Measurements from ENCODE around the gene MEIS1. TPM values are rescaled to one million over a fixed set of nuclear protein-coding genes. Genes with fewer than 3 reads are reported as not detected.

Gene MEIS1
- total and polyA plus RNA-seq, 2 donors (not counting 3 experiments of a cell fraction or from before 2014, with no cell fraction given): 10.0 to 26.5 TPM

- Histone ChIP-seq H2AFZ (ENCODE audit: low read depth, low read length) (no peak overlapping the region), H3K4me1 (ENCODE audit: control insufficient read depth, extremely low read depth, insufficient read depth, low read length) (no peaks in the 10 kb centered on the region), H3K4me2 (ENCODE audit: insufficient read depth, low read length) (no peak overlapping the region), H3K9me3 (replicated peaks; ENCODE audit: control insufficient read depth, insufficient read depth, low read length) (no peaks in the 10 kb centered on the region), H4K20me1 (replicated peaks; ENCODE audit: control insufficient read depth, extremely low read depth, insufficient read depth, low read length) (no peaks in the 10 kb centered on the region), H3K36me3 (ENCODE audit: control insufficient read depth in 2 of 2, extremely low read depth in 1 of 2, insufficient read depth in 2 of 2, low read length in 2 of 2) (no peaks in the 10 kb centered on the region), H3K27me3 (ENCODE audit: control insufficient read depth in 2 of 2, insufficient read depth in 2 of 2, low read length in 2 of 2) (no peaks in the 10 kb centered on the region), H3K9me1 (replicated peaks; ENCODE audit: control insufficient read depth, extremely low read depth, insufficient read depth, low read length) (no peaks in the 10 kb centered on the region), H3K4me3 (replicated peaks in 1 of 3; ENCODE audit: insufficient read depth in 1 of 3, low read depth in 1 of 3, low read length in 3 of 3) (no peak overlapping the region), H3K79me2 (ENCODE audit: control insufficient read depth, insufficient read depth, low read length) (no peaks in the 10 kb centered on the region), H3K27ac (ENCODE audit: insufficient read depth, low read depth, low read length) (no peak overlapping the region), H3K9ac (replicated peaks; ENCODE audit: extremely low read depth, insufficient read depth, low read length) (no peak overlapping the region)
- POLR2A ChIA-PET: no interaction called here
- CTCF ChIA-PET: no interaction called here
- intact Hi-C loops (cut with micrococcal nuclease) (no loop called here), dilution Hi-C loops (cut with MboI; ENCODE audit: extremely low pct_ligation_motif_present, low sequenced_read_pairs) (no loop called here)
- TF ChIP-seq CTCF (IDR thresholded peaks at IDR 0.05; ENCODE audit: extremely low read depth in 1 of 2, insufficient read depth in 1 of 2, low read depth in 1 of 2, low read length in 2 of 2): no peak
- TF ChIP-seq POLR2A (IDR thresholded peaks at IDR 0.05; ENCODE audit: low read depth, low read length): no peak
- DNase-seq (ENCODE audit: low read depth, low spot score) (no peak), FAIRE-seq (no peak)
- BruUV-seq (replicated peaks): no TSS peak
Observed at GRCh38 chr2:66390152-66390551, 44.8 kb upstream of the MEIS1 start.

- FAIRE-seq (no peak), DNase-seq (ENCODE audit: low read depth, low spot score) (no peak)
- no peaks in the 10 kb centered on the region for H3K9me1 ChIP-seq (replicated peaks; ENCODE audit: control insufficient read depth, extremely low read depth, insufficient read depth, low read length)
- H3K4me2 ChIP-seq (ENCODE audit: insufficient read depth, low read length): no peak overlapping the region
- no peaks in the 10 kb centered on the region for H3K36me3 ChIP-seq (ENCODE audit: control insufficient read depth in 2 of 2, extremely low read depth in 1 of 2, insufficient read depth in 2 of 2, low read length in 2 of 2)
- no peaks in the 10 kb centered on the region for H3K79me2 ChIP-seq (ENCODE audit: control insufficient read depth, insufficient read depth, low read length)
- dilution Hi-C loops (cut with MboI; ENCODE audit: extremely low pct_ligation_motif_present, low sequenced_read_pairs): no loop called here
- no peak overlapping the region for H3K27ac ChIP-seq (ENCODE audit: insufficient read depth, low read depth, low read length)
- H3K4me3 ChIP-seq (replicated peaks in 1 of 3; ENCODE audit: insufficient read depth in 1 of 3, low read depth in 1 of 3, low read length in 3 of 3): no peak overlapping the region
- H4K20me1 ChIP-seq (replicated peaks; ENCODE audit: control insufficient read depth, extremely low read depth, insufficient read depth, low read length): no peaks in the 10 kb centered on the region
- intact Hi-C loops (cut with micrococcal nuclease): no loop called here
- no peaks in the 10 kb centered on the region for H3K9me3 ChIP-seq (replicated peaks; ENCODE audit: control insufficient read depth, insufficient read depth, low read length)
- H3K9ac ChIP-seq (replicated peaks; ENCODE audit: extremely low read depth, insufficient read depth, low read length): no peak overlapping the region
- ChIA-PET CTCF (no interaction called here), POLR2A (no interaction called here)
- no peaks in the 10 kb centered on the region for H3K27me3 ChIP-seq (ENCODE audit: control insufficient read depth in 2 of 2, insufficient read depth in 2 of 2, low read length in 2 of 2)
- TF ChIP-seq POLR2A (IDR thresholded peaks at IDR 0.05; ENCODE audit: low read depth, low read length): no peak
- TF ChIP-seq POLR2AphosphoS5 (IDR thresholded peaks at IDR 0.05; ENCODE audit: insufficient read depth, low read depth, low read length): no peak
- no peak for TF ChIP-seq EZH2 (IDR thresholded peaks at IDR 0.05; ENCODE audit: borderline replicate concordance, low read depth, low read length, severe bottlenecking)
- no peak for TF ChIP-seq JUN (IDR thresholded peaks at IDR 0.05; ENCODE audit: borderline replicate concordance, insufficient read depth, insufficient read length, low read depth)
- TF ChIP-seq FOS (IDR thresholded peaks at IDR 0.05; ENCODE audit: borderline replicate concordance, insufficient read depth, low read length): no peak
- no peak for TF ChIP-seq MYC (IDR thresholded peaks at IDR 0.05; ENCODE audit: low read depth, low read length)
- no peak for TF ChIP-seq GATA2 (IDR thresholded peaks at IDR 0.05; ENCODE audit: insufficient read depth, insufficient read length, low read depth, low read length)
- TF ChIP-seq MAX (IDR thresholded peaks at IDR 0.05; ENCODE audit: insufficient read depth, insufficient read length): no peak
- TF ChIP-seq CTCF (IDR thresholded peaks at IDR 0.05; ENCODE audit: extremely low read depth in 1 of 2, insufficient read depth in 1 of 2, low read depth in 1 of 2, low read length in 2 of 2): no peak
- no TSS peak for BruUV-seq (replicated peaks)
- H2AFZ ChIP-seq (ENCODE audit: low read depth, low read length): no peak overlapping the region
- no peaks in the 10 kb centered on the region for H3K4me1 ChIP-seq (ENCODE audit: control insufficient read depth, extremely low read depth, insufficient read depth, low read length)
Observed at GRCh38 chr2:66390811-66391210, 44.1 kb upstream of the MEIS1 start.

Data from endothelial cell of umbilical vein (primary cell).